GM08714 (cell line): Measurements from ENCODE around the gene HDAC9.

ENCODE experiments used
- H3K4me3 ChIP-seq: fragments of 200-500 bp; sonication (Bioruptor generic); 2 replicates; pipeline ENCODE4 v1.5.1; 2014; ENCODE audit warnings: mild to moderate bottlenecking, low read length, inconsistent platforms
- ZNF274 ChIP-seq: IDR thresholded peaks from 2 replicates; pipeline ENCODE4 v1.6.1; 2012; ENCODE audit warnings: mild to moderate bottlenecking, low read depth, low read length

The HDAC9 gene

GRCh38 chr7:18895456-18895855 is 399.9 kb downstream of the HDAC9 start:
- H3K4me3 ChIP-seq = no peak overlapping the region
- no peak for TF ChIP-seq ZNF274

GRCh38 chr7:18896343-18896975 is 400.9 kb downstream of the HDAC9 start:
- H3K4me3 ChIP-seq = no peak overlapping the region
- TF ChIP-seq ZNF274 = no peak

GRCh38 chr7:18900236-18900635 is 404.7 kb downstream of the HDAC9 start:
- H3K4me3 ChIP-seq = no peak overlapping the region
- no peak for TF ChIP-seq ZNF274

GRCh38 chr7:18900803-18901202 is 405.3 kb downstream of the HDAC9 start:
- TF ChIP-seq ZNF274 = no peak
- H3K4me3 ChIP-seq = no peak overlapping the region

- H3K4me3 ChIP-seq = no peak overlapping the region
- no peak for TF ChIP-seq ZNF274
These were observed 405.8 kb downstream of the HDAC9 start for GRCh38 chr7:18901351-18901750.

GRCh38 chr7:18901982-18902421 is 406.5 kb downstream of the HDAC9 start:
- no peak overlapping the region for H3K4me3 ChIP-seq
- TF ChIP-seq ZNF274 = no peak

GRCh38 chr7:18902892-18903291 is 407.3 kb downstream of the HDAC9 start:
- H3K4me3 ChIP-seq = no peak overlapping the region
- no peak for TF ChIP-seq ZNF274

GRCh38 chr7:18903695-18904094 is 408.1 kb downstream of the HDAC9 start:
- no peak for TF ChIP-seq ZNF274

GRCh38 chr7:18905316-18905943 is 409.9 kb downstream of the HDAC9 start:
- H3K4me3 ChIP-seq = no peak overlapping the region
- TF ChIP-seq ZNF274 = no peak

More at GRCh38 chr7:18903695-18904094, 408.1 kb downstream of the HDAC9 start:
- H3K4me3 ChIP-seq = no peak overlapping the region

DNA sequence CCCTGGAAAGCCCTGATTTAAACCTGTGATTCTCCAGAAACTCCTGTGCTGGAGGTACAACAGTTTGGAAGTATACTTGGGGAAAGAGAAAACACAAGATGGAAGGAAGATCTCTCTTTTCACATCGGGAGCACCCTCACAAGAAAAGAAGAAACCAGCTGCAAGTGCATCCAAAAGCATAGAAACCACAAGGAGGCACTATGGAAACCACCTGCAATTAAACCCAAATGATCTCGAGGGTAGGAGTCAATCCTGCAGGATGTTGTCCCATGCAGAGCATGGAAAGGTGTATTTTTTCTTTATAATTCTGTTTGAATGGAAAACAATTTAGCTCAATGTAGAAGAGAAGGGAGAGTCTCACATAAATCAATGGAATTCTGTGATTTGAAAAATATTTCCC is 411.4 kb downstream of the HDAC9 start:
- TF ChIP-seq ZNF274 = no peak
- H3K4me3 ChIP-seq = no peak overlapping the region

DNA sequence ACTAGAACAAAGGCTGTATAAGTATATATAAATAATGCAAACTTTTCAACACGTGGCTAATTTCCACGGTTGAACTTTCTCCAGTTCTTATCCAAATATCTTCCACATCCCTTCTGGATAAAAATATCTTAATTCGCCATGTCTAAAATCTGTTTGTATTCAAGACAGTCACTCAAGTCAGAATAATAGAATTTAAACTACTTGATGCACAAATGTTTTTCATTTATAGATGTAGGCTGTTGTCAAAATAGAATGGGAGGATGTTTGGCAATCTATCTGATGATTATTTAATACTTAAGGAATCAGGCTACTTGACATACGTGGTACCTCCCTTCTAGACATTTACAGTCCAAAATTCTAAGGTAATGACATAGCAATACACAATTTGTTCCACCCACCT is 417.6 kb downstream of the HDAC9 start:
- TF ChIP-seq ZNF274 = no peak
- no peak overlapping the region for H3K4me3 ChIP-seq

GRCh38 chr7:18916826-18917225 is 421.3 kb downstream of the HDAC9 start:
- H3K4me3 ChIP-seq = no peak overlapping the region
- no peak for TF ChIP-seq ZNF274

GRCh38 chr7:18927134-18927533 is 431.6 kb downstream of the HDAC9 start:
- H3K4me3 ChIP-seq = no peak overlapping the region
- TF ChIP-seq ZNF274 = no peak

DNA sequence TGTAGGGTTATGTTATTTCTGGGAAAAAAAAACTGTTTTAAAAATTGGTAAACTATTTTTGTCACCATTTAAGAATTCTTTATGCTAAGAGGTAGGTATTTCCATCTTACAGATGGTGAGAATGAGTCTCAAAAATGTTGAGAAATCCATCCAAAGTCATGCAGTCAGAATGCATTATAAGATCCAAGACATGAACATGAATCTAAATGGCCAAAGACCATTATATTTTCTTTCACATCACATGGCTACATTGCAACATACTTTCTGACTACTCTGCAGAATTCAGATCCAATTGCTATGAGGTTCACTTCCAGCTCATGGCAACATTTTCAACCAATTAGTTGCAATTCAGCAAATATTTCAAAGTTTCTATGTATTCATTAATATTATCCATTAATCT is 440.7 kb downstream of the HDAC9 start:
- no peak for TF ChIP-seq ZNF274
- H3K4me3 ChIP-seq = no peak overlapping the region

GRCh38 chr7:18939771-18940592 is 444.4 kb downstream of the HDAC9 start:
- no peak for TF ChIP-seq ZNF274
- H3K4me3 ChIP-seq = no peak overlapping the region
